Measurements from ENCODE around the gene TBC1D14.

Gene TBC1D14

DNA sequence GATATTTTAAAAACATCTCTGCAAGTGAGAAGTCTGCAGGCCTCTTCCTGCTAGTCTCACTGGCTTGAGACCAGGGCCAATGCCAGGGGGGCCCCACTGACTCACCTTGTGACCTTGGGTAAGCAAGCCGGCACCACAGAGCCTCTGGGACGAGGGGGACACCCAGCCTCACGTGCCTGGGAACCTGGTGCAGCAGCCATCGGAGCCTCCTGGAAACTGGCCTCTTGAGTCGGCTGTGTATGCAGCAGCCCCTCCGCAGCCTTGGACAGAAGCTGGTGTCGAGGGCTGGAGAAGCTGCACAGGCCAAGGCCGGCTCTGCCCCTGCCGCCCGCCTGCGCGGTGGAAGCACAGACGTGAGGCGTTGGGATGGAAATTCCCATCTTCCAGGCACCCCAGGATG is 142.3 kb downstream of the TBC1D14 start:
- TF ChIP-seq RARB (CRISPR knock-in tag; IDR thresholded peaks at IDR 0.05) (no peak), TOX (CRISPR knock-in tag; IDR thresholded peaks at IDR 0.05; ENCODE audit: borderline replicate concordance) (no peak), ARNTL (CRISPR knock-in tag; IDR thresholded peaks at IDR 0.05; ENCODE audit: borderline replicate concordance, low read depth) (no peak)
- no peak for ATAC-seq

DNA sequence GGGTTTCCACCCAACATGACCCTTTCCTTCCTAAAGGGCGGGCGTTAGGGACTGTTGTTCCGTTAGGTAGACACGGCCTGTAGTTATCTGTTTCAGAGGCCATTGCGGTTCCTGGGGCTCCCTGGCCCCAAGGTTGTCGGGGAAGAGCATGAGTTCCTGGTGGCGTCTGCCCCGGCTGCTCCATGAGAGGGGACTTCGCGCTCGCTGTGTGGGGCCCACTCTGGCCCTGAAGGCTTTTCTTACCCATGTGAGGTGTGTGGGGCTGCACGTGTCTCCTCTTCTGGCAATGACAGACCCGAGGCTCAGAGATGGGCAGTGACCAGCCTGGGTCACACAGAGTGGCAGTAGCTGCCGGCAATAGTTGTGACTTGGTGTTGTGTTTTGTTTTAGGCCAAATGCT is 142.7 kb downstream of the TBC1D14 start:
- no peak for ATAC-seq
- TF ChIP-seq, protein P1, sequence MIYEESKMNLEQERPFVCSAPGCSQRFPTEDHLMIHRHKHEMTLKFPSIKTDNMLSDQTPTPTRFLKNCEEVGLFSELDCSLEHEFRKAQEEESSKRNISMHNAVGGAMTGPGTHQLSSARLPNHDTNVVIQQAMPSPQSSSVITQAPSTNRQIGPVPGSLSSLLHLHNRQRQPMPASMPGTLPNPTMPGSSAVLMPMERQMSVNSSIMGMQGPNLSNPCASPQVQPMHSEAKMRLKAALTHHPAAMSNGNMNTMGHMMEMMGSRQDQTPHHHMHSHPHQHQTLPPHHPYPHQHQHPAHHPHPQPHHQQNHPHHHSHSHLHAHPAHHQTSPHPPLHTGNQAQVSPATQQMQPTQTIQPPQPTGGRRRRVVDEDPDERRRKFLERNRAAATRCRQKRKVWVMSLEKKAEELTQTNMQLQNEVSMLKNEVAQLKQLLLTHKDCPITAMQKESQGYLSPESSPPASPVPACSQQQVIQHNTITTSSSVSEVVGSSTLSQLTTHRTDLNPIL (CRISPR knock-in tag; IDR thresholded peaks at IDR 0.05; ENCODE audit: low read depth) = no peak
- no peak for TF ChIP-seq BACH2 (CRISPR knock-in tag; IDR thresholded peaks at IDR 0.05; ENCODE audit: borderline replicate concordance)
- no peak for TF ChIP-seq ZNF70 (CRISPR knock-in tag; IDR thresholded peaks at IDR 0.05)
- TF ChIP-seq ARNTL (CRISPR knock-in tag; IDR thresholded peaks at IDR 0.05; ENCODE audit: borderline replicate concordance, low read depth) = no peak
- TF ChIP-seq TCF4 (CRISPR knock-in tag; IDR thresholded peaks at IDR 0.05; ENCODE audit: borderline replicate concordance) = no peak
- TF ChIP-seq ZC3H10 (CRISPR knock-in tag; IDR thresholded peaks at IDR 0.05) = no peak
- no peak for TF ChIP-seq GLIS3 (CRISPR knock-in tag; IDR thresholded peaks at IDR 0.05)

DNA sequence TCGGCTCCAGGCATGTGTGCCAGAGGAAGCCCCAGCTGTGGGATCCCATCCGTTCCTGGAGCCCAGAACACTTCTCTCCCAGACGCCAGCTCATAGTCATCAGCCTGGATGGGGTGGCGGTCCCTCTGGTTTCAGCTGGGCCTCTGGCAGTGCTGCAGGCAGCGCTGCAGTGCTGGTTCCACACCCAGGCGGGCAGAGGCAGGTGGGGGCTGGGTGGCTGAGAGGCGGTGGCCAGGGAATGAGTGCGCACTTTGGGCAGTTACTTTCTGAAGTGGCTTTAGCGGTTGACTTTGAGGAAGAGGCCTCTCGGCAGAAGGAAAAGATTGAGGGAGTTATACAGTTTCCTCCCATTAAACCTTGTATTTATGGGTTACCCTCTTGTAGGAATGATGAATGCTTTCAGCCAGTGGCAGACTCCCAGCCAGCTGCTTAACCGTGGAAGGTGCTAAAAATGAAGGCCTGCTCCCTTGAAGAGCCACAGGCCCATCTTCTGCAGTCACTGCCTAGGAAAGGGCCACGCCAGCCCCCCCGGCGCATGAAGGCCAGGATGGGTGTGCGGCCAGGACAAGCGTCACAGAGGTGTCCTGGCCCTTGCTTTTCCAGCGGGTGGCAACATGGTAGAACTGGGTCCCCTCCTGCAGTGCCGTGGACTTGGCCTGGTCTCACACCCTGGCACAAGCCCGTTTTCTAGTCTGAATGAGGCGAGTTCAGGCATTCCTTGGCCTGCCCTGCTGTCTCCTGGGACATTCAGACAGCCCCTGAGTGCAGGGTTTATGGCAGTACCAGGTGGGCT is 143.5 kb downstream of the TBC1D14 start:
- TF ChIP-seq SNAI2 (CRISPR knock-in tag; IDR thresholded peaks at IDR 0.05) (no peak), ISL1 (CRISPR knock-in tag; IDR thresholded peaks at IDR 0.05) (no peak), ARNTL (CRISPR knock-in tag; IDR thresholded peaks at IDR 0.05; ENCODE audit: borderline replicate concordance, low read depth) (no peak), ZFP30 (CRISPR knock-in tag; IDR thresholded peaks at IDR 0.05) (no peak), CSDC2 (CRISPR knock-in tag; IDR thresholded peaks at IDR 0.05) (no peak), ZNF70 (CRISPR knock-in tag; IDR thresholded peaks at IDR 0.05) (no peak)
- TF ChIP-seq, protein P2, sequence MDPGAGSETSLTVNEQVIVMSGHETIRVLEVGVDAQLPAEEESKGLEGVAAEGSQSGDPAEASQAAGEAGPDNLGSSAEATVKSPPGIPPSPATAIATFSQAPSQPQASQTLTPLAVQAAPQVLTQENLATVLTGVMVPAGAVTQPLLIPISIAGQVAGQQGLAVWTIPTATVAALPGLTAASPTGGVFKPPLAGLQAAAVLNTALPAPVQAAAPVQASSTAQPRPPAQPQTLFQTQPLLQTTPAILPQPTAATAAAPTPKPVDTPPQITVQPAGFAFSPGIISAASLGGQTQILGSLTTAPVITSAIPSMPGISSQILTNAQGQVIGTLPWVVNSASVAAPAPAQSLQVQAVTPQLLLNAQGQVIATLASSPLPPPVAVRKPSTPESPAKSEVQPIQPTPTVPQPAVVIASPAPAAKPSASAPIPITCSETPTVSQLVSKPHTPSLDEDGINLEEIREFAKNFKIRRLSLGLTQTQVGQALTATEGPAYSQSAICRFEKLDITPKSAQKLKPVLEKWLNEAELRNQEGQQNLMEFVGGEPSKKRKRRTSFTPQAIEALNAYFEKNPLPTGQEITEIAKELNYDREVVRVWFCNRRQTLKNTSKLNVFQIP (CRISPR knock-in tag; IDR thresholded peaks at IDR 0.05; ENCODE audit: borderline replicate concordance, low read depth) = no peak
- TF ChIP-seq, protein P3, sequence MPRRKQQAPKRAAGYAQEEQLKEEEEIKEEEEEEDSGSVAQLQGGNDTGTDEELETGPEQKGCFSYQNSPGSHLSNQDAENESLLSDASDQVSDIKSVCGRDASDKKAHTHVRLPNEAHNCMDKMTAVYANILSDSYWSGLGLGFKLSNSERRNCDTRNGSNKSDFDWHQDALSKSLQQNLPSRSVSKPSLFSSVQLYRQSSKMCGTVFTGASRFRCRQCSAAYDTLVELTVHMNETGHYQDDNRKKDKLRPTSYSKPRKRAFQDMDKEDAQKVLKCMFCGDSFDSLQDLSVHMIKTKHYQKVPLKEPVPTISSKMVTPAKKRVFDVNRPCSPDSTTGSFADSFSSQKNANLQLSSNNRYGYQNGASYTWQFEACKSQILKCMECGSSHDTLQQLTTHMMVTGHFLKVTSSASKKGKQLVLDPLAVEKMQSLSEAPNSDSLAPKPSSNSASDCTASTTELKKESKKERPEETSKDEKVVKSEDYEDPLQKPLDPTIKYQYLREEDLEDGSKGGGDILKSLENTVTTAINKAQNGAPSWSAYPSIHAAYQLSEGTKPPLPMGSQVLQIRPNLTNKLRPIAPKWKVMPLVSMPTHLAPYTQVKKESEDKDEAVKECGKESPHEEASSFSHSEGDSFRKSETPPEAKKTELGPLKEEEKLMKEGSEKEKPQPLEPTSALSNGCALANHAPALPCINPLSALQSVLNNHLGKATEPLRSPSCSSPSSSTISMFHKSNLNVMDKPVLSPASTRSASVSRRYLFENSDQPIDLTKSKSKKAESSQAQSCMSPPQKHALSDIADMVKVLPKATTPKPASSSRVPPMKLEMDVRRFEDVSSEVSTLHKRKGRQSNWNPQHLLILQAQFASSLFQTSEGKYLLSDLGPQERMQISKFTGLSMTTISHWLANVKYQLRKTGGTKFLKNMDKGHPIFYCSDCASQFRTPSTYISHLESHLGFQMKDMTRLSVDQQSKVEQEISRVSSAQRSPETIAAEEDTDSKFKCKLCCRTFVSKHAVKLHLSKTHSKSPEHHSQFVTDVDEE (CRISPR knock-in tag; IDR thresholded peaks at IDR 0.05) = no peak
- TF ChIP-seq, protein P4, sequence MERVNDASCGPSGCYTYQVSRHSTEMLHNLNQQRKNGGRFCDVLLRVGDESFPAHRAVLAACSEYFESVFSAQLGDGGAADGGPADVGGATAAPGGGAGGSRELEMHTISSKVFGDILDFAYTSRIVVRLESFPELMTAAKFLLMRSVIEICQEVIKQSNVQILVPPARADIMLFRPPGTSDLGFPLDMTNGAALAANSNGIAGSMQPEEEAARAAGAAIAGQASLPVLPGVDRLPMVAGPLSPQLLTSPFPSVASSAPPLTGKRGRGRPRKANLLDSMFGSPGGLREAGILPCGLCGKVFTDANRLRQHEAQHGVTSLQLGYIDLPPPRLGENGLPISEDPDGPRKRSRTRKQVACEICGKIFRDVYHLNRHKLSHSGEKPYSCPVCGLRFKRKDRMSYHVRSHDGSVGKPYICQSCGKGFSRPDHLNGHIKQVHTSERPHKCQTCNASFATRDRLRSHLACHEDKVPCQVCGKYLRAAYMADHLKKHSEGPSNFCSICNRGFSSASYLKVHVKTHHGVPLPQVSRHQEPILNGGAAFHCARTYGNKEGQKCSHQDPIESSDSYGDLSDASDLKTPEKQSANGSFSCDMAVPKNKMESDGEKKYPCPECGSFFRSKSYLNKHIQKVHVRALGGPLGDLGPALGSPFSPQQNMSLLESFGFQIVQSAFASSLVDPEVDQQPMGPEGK (CRISPR knock-in tag; IDR thresholded peaks at IDR 0.05; ENCODE audit: borderline replicate concordance) = no peak
- no peak for ATAC-seq

DNA sequence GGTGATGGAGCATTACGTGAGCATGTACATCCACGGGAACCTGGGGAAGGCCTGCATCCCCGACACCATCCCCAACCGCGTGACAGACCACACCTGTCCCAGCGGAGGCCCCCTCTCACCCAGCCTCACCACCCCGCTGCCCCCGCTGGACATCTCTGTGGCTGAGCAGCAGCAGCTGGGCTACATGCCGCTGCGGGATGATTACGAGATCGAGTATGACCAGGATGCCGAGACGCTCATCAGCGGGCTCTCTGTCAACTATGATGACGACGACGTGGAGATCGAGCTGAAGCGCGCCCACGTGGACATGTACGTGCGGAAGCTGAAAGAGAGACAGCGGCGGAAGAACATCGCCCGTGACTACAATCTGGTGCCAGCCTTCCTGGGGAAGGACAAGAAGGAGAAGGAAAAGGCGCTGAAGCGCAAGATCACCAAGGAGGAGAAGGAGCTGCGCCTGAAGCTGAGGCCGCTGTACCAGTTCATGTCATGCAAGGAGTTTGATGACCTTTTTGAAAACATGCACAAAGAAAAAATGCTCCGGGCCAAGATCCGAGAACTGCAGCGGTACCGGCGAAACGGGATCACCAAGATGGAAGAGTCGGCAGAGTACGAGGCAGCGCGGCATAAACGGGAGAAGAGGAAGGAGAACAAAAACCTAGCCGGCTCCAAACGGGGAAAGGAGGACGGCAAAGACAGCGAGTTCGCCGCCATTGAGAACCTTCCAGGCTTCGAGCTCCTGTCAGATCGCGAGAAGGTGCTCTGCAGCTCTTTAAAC is 144.7 kb downstream of the TBC1D14 start:
- no peak for ATAC-seq
- TF ChIP-seq ESRRG (CRISPR knock-in tag; IDR thresholded peaks at IDR 0.05) (no peak), RARB (CRISPR knock-in tag; IDR thresholded peaks at IDR 0.05) (no peak), ARNTL (CRISPR knock-in tag; IDR thresholded peaks at IDR 0.05; ENCODE audit: borderline replicate concordance, low read depth) (no peak), ZNF70 (CRISPR knock-in tag; IDR thresholded peaks at IDR 0.05) (no peak), PPARA (CRISPR knock-in tag; IDR thresholded peaks at IDR 0.05; ENCODE audit: borderline replicate concordance) (no peak)
- TF ChIP-seq, protein P5, sequence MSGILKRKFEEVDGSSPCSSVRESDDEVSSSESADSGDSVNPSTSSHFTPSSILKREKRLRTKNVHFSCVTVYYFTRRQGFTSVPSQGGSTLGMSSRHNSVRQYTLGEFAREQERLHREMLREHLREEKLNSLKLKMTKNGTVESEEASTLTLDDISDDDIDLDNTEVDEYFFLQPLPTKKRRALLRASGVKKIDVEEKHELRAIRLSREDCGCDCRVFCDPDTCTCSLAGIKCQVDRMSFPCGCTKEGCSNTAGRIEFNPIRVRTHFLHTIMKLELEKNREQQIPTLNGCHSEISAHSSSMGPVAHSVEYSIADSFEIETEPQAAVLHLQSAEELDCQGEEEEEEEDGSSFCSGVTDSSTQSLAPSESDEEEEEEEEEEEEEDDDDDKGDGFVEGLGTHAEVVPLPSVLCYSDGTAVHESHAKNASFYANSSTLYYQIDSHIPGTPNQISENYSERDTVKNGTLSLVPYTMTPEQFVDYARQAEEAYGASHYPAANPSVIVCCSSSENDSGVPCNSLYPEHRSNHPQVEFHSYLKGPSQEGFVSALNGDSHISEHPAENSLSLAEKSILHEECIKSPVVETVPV (CRISPR knock-in tag; IDR thresholded peaks at IDR 0.05) = no peak
- TF ChIP-seq, protein P1 (CRISPR knock-in tag; IDR thresholded peaks at IDR 0.05; ENCODE audit: low read depth) = no peak
- TF ChIP-seq, protein P4 (CRISPR knock-in tag; IDR thresholded peaks at IDR 0.05; ENCODE audit: borderline replicate concordance) = no peak
